GM18867 (cell line): ENCODE data around the gene GP9.
A peak's percentile ranks its signal among the peaks of the same experiment; 100 is the strongest.

Source experiments
- ATAC-seq: cut with Tn5 transposase; IDR thresholded peaks from one replicate; pipeline ENCODE4 v1.9.1; 2021; ENCODE audit warnings: mild to moderate bottlenecking, moderate library complexity; ENCODE audit not compliant: unreplicated experiment

GP9 gene

DNA sequence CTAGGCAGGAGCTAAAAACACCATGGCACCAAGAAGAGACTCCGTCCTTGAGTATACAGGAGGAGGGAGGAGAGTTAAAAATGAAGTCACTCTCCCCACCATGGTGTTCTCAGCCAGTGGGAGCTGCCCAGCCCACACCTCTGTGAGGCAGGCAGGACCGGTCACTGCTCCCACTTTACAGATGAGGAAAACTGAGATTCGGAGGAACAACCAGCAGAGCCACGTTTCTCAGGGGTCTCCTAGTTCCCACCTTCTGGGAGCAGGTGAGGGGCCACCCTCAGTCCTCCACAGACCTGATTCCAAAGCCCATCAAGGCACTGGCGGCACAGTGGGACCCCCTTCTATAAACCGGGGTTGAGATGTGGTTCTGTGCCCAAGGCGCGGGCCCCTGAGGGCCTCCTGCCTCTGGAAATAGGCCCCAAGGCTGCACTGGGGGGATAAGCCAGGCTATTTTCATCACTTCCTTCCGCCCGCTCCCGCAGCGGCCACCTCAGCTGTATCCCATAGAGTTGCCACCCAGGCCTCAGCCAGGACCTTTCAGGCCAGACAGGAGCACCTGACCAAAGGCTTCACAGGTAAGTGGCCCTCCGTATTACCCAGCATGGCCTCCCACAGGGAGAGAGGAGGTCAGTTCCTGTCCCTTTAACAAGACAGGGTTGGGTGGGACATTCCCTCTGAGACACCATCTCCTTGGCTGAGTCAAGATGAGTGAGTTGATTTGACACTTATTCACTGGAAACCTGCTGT, at the start of gene GP9:
GP9 (plus strand) TSS at position 504 of the 747 bp plus-strand sequence. CDS start 961 bp downstream, outside the sequence.
- ATAC-seq = no peak

DNA sequence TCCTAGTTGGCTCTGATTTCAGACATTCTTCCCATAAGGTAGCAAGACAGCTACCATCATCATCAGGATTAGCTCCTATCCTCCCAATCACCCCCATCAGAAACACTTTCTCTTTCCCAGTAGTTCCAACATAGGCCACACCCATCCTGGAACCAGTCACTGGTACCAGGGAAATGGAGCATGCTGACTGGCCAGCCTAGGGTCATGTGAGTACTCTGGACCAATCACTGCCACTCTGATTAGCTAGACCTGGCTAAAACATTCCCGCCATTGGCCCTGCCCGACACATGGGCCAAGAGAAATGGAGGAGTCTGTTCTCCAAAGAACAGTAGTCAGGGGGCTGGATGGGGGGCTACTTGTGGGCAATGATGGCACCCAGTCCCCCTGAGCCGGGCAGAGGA, 47.1 kb upstream of the GP9 start:
- no peak for ATAC-seq

DNA sequence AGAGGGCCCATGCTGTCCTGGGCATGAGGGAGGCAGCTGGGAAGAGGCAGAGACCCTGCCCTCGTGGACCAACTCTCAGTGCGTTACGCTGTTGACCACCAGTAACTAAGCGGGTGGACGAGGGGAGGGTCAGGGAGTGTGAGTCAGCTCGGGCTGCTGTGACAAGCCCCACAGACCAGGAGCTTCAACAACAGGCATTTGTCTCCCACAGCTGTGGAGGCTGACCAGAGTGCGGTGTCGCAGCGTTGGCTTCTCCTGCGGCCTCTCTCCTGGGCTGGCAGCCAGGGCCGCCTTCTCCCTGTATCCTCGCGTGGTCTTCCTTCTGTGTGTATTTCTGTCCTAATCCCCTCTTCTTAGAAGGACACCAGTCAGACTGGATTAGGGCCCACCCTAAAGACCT, 46.4 kb upstream of the GP9 start:
- ATAC-seq = no peak

DNA sequence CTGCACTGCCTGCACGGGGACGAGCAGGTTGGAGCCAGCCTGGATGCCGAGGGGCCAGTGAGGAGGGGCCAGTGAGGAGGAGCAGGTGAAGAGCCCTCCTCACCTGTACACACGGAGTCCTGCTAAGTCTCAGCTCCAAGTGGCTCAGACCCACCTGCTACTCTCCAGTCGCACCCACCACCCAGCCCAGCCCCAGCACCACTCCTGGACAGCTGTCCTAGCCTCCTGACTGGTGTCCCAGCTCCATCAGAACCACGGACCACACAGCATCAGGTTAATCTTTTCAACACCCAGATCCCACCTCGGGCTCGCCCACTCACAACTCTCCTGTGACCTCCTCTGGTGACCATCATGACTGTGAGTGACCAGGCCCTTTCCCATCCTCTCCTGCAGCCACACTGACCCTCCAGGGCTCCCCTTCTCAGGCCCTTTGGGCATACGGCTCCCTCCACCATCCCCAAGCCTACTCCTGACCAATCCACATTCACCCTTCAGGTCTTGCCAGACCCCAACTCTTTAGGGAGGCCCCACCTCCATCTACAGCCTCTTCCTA, 45.7 kb upstream of the GP9 start:
- ATAC-seq = no peak

DNA sequence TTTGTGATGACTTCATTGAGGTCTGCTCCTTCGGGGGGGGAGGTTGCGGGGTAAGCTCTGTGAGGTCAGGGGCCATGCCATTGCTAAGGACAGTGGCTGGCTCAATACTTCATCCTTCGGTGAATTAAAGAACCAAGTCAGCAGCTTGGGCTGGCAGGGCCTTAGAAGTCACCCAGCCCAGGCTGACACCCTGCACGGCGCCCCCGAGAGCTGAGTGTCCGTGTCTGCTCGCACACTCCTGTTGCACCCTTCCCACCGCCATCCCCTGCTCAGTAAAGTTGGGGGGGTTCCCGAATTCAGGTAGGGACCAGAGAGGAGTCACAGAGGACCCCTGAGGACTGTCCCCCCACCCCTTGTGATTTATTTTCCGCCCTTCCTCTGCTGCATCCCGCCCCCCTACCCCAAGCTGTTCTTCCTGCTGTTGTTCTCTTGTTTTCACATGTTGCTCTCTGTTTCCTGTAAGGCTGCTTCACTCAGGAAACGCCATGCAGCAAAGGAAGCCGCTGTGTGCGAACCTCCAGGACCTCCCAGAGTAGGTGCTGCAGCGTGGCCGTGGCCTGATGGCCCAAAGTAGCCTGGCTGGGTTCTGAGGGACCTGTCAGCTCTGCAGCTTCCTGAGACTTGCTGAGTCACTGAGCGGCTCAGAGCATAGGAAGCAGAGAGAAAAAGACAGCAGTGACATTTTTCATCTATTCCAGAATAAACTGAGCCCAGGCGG, 45.0 kb upstream of the GP9 start:
- ATAC-seq = no peak

DNA sequence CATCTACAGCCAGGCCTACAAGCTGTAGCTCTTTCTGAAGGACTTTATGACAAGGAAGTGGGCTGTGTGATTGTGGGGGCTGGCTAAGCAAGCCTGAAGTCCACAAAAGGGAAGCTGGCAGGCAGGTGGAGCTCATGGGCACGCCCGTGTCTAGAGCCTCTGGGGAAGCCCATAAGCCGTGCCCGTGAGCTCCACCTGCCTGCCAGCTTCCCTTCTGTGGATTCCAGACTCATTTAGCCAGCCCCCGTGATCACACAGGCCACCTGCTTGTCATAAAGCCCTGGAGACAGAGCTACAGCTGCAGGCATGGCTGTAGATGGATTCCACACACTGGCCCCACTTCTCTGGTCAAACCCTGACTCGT, 44.2 kb upstream of the GP9 start:
- peak; percentile 42 for ATAC-seq

DNA sequence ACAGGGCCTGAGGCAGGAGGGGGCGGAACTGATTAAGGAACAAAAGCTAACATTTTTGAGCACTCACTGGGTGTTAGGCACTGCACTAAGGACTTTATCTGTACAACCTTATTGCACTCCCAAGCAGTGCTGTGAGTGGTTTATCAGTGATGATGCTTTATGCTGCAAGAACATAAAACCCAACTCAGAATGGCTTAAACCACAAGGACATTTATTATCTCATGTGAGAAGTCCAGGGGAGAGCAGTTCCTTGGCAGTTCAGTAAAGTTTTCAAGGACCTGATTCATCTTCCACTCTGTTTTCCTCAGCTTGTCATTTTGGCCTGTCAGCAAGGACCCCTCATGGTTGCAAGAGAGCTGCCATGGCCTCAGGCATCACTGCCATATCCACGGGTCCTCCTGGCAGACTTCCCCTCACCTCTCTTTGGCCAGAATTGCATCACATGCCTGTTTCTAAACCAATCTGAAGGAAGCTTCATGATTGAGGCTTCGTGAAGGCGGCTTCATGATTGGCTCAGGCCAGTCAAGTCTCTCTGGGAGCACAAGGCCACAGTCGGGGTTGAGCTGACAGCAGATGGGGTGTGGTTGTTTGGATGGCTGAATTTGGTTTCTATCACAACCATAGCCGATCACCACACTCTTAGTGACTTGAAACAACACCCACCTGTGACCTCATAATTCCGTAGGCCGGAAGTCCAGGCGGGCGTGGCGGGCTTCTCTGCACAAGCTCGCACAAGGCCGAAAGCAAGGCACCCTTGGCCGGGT, 43.7 kb upstream of the GP9 start:
- ATAC-seq = peak; percentile 78

DNA sequence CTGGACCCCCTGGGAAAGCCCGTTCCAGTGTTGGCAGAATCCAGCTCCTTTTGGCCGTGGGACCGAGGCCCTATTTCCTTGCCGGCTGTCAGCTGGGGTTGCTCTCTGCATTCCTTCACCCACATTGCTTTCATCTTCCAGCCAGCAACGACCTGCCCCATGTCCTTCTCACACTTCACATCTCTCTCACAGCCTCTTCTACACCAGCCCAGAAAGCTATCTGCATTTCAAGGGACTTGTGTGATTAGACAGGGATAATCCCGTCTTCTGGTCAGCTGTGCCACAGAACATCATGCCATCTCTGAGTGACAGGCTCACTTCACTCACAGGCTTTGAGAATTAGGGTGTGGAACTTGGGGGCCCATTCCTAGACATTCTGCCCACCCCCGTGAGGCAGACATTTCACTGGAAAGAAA, 43.1 kb upstream of the GP9 start:
- ATAC-seq = no peak

DNA sequence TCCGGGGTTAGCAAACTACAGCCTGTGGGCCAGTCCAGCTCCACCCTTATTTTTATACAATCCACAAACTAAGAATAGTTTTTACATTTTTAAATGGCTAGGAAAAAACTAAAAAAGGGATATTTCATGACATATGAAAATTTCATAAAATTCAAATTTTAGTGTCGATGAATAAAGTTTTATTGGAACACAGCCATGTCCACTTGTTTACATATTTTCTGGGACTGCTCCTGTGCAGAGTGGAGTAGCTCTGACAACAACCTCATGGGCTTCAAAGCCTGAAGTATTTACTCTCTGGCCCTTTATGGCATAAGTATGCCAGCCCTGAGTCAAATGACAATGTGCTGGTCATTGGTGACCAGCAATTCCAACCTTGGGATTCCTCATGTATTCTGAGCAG, 42.3 kb upstream of the GP9 start:
- no peak for ATAC-seq

DNA sequence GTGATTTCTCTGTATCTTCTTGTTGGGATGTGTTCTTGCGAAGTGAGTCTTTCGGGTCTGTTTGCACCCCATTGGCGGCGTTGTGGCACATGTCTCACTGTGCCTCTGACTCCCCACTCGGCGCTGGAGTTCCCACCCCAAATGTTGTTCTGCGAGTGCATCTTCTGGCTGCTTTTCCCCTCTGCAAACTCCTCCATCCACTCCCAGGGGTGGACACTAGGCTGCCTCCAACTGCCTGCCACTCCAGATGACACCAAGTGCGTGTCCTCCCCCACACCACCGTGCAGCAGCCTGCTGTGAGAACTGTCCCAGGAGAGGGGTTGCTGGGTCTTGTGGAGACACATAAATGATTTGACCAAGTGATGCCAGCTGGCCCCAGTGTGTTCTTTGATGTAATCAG, 41.8 kb upstream of the GP9 start:
- ATAC-seq = no peak

DNA sequence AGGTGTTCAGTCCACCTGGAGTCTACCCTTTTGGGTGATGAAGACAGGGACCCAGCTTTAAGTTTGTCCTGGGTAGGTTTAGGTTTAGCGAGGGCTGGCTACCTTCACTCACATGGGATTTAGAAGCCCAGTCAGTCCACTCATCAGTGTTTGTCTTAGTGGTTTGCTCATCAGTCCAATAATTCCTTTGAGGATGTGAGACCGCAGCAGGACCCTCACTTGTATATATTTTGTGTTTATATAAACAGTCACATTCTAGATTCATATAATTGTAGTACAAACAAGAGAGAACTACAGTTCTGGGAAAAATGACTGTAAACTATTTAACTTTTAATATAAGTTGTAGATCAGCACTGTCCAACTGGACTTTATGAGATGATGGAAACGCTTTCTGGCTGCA, 41.3 kb upstream of the GP9 start:
- ATAC-seq = no peak

DNA sequence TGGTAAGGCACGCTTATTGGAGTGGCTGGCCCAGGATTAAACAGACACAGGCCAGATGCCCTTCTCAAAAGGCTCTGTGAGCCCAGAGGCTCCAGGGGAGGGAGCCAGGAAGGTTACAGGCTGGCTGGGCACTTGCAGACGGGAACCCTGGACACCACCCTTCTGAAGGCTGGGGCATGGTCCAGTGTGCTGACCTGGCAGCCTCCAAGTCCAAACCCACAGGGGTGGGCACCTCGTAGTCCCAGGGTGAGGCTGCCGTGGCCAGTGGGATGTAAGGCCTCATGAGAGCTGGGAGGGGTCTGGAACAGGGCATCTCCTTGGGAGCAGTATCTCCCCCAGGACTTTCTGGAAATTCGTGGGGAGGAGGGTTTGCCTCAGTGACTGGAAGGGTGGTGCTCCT, 39.9 kb upstream of the GP9 start:
- no peak for ATAC-seq

DNA sequence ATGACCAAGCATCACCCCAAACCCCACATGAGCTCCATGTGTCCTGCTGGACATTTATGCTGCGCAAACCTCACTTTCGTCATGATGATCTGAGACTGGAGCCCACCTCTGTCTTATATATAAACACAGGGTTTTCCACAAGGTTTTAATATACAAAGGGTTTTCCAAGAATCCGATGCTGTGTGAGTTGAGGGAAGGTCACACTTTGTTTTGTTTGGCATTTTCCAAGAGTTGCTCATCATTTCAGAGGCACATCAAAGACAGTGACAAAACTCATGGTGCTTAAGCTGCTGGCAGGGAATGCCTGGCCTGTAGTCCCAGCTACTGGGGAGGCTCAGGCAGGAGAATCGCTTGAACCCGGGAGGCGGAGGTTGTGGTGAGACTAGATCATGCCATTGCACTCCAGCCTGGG, 39.4 kb upstream of the GP9 start:
- ATAC-seq = no peak

DNA sequence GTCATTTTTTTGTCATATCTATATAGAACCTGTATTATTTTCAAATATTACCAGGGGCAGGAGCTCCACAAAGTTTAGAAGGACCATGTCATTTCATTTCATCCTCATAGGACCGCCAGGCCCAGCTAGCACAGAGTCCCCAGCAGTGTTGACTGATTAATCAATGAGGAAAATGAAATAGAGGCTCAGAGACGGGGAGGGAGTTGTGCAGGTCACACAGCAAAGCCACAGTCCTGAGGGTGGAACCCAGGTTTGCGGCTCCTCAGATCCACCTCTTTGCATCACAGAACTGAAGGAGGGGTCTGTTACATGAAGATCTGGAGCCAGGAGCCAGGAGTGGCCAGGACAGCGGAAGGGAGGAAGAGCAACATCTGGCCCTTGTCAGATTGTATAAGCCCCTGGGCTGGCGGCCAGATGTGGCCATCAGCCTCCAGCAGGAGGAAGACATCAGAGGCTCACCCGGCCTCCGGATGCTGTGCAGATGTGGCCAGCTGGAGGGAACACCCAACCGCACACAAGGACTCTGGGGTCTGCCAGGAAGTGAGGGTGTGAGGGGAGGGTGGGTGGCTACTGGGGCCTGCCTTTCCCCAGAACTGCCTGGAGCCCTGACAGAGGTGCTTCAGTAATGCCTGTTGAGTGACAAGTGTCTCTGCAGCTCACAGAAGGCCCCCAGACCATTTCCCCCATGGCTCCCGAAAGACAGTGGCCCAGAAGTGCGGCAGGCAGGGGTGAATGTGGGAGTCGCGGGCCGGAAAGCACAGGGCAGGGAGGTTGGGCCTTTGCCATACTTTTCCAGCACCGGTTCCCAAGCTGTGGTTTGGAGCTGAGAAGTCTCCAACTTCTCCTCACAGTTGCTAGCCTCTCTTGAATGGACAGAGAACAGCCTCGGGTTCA, 38.2 kb upstream of the GP9 start:
- no peak for ATAC-seq

DNA sequence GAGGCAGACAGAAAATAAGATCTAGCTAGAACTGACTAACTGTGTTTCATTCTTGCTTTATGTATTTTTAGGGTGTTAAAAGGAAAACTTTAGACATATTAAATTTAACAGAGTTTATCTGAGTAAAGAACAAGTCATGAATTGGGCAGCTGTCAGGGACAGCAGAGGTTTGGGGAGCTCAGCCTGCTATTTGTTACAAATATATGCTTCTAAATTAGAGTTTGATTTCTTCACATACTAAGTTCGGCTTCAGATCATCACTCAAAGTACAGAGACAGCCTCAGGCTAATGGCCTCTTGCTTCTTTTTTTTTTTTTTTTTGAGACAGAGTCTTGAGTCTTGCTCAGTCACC, 37.6 kb upstream of the GP9 start:
- ATAC-seq = no peak

DNA sequence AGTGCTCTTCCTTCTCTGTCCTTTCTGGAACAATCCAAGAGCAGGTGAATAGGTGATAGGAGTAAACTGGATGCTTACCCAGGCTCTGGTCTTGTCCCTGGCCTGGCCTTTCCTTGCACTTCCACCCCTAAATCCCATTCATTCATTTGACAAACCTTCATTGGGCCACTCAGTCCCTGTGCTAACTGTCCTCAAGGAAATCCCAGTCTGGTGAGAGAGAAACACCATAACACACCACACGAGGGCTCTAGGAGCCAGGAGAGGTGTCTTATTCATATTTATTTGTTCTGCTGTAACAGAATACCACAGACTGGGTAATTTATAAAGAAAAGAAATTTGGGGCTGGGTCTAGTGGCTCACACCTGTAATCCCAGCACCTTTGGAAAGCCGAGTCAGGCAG, 36.7 kb upstream of the GP9 start:
- no peak for ATAC-seq

DNA sequence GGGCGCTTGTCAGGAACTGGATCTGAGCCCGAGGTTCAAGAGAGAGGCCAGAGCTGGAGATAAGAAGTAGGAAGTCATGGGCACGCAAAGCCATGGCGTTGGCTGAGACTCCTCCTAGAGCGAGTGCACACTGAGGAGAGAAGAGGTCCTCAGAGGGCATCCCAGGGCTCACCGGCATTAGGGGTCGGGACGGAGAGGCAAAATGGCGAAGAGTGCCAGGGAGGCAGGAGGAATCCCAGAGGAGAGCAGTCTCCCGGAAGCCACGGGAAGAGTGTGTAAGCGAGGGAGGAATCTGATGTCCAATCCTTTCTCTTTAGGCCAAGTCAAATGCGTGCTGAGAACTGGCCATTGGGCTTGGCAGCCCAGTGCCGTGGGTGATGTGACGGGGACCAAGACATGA, 35.5 kb upstream of the GP9 start:
- no peak for ATAC-seq

DNA sequence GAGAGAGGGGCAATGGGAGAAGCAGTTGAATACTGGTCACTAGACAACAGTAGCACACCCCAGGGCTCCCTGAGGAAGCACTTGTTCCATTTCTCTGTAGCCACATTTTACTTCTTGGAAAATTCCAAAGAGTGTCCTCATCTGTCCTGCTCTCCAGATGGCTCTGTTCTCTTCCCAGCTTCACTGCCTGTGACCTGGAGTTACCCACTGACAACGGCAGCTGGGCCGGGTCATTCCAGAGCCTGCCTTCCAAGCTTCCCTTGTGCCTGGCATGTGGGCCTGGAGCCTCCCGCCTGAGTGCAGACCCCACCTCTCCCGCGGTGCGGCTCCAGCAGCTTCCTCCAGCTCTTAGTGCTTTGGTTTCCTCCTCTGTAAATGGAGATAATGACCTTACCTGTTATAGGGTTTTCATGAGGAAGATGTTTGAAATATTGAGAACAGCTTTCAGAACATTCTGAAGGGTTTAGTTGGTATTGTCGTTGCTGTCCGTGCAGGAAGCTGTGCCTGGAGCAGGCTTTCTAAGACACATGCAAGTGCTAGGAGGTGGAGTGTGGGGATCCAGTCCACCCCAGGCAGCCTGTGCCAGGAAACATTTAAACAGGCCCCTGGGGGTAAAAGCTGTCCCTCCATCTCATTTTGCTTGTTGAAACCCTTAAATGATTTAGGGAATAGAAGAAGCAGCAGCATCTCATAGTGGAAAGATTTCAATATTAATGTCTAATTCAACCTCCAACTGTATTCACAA, 34.7 kb upstream of the GP9 start:
- no peak for ATAC-seq

DNA sequence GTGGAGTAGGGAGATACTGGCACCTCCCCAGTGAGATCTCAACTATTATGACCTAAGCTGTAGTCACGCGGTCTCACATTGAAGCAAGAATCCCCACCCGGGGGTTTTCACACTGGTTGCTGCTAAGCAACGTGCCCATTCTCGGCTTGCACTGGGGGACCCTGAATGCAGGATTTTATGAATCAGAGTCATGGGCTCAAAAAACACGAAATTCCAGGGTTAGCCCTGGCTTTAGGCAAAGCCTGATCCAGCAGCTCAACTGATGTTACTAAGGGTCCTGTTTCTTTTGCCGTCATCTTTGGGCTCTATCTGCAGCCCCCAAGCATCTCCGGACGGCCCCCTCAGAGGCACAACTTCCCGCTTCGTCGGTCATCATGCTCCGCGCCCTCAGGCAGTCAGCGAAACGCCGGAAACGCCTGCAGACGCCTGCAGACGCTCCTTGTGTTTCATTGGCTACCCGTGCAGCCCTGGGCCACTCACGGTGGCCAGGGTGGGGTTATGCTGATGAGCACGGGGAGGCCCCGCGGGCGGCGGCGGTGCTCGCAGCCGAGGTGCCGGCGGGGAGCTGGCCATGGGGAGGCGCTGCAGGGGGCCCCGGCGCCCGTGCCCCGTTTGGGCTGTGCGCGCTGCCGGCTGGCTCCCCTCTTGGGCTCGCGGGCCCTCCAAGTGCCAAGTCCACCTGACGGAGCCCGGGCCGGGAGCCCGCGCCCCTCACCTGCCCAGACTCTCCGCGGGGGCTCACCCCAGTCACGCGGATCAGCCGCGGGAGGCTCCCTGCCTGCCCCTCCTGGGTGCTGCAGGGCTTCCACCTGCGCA, 33.6 kb upstream of the GP9 start:
- peak; percentile 98 for ATAC-seq
